ENCODE measurements around the gene USP2.

GRCh38 chr11:119336744-119337469 lies 44.6 kb downstream of the USP2 start:
- TF ChIP-seq POLR2AphosphoS5 (IDR thresholded peaks at IDR 0.05; ENCODE audit: low read depth, low read length) (no peak), CTCF (IDR thresholded peaks at IDR 0.05) (no peak), SIN3A (IDR thresholded peaks at IDR 0.05; ENCODE audit: borderline replicate concordance, insufficient read depth, low read depth, low read length) (no peak), REST (IDR thresholded peaks at IDR 0.05; ENCODE audit: insufficient read depth in 1 of 2, low read depth in 2 of 2, low read length in 1 of 2) (no peak)

Data from Panc1 (cell line).